ENCODE measurements around the gene FAM151A.
"Not testable (repeated sequence)": the region's sequence is repeated elsewhere in the genome, so short reads cannot be mapped to it uniquely, and the experiment has no call there.

FAM151A gene

GRCh38 chr1:54636461-54637446 lies 13.4 kb upstream of the FAM151A start:
- not testable (repeated sequence) for DNase-seq

DNA sequence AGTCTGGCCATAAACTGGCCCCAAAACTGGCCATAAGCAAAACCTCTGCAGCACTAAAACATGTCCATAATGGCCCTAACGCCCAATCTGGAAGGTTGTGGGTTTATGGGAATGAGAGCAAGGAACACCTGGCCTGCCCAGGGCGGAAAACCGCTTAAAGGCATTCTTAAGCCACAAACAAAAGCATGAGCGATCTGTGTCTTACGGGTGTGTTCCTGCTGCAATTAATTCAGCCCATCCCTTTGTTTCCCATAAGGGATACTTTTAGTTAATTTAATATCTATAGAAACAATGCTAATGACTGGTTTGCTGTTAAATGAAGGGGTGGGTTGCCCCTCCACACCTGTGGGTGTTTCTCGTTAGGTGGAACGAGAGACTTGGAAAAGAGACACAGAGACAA lies 12.5 kb upstream of the FAM151A start:
- DNase-seq = not testable (repeated sequence)

DNA sequence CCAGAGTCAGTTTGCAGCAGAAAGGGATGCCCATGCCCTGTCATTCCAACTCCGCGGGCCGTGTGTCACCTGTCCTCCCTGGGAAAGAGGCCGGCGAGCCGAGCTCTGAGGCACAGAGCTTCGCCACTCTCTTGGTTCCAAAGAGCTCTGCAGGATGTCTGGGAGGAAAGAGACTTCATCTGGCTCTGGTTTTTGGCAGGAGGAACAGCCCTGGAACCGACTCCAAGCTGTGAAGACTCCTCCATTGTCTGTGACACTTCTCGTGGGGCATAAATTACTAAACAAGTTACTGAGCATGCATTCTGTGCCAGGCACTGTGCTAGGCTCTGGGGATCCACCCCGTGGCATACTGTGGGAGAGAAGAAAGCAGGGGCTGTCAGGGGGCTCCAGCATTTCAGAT lies 3.9 kb upstream of the FAM151A start:
- DNase-seq = no peak

DNA sequence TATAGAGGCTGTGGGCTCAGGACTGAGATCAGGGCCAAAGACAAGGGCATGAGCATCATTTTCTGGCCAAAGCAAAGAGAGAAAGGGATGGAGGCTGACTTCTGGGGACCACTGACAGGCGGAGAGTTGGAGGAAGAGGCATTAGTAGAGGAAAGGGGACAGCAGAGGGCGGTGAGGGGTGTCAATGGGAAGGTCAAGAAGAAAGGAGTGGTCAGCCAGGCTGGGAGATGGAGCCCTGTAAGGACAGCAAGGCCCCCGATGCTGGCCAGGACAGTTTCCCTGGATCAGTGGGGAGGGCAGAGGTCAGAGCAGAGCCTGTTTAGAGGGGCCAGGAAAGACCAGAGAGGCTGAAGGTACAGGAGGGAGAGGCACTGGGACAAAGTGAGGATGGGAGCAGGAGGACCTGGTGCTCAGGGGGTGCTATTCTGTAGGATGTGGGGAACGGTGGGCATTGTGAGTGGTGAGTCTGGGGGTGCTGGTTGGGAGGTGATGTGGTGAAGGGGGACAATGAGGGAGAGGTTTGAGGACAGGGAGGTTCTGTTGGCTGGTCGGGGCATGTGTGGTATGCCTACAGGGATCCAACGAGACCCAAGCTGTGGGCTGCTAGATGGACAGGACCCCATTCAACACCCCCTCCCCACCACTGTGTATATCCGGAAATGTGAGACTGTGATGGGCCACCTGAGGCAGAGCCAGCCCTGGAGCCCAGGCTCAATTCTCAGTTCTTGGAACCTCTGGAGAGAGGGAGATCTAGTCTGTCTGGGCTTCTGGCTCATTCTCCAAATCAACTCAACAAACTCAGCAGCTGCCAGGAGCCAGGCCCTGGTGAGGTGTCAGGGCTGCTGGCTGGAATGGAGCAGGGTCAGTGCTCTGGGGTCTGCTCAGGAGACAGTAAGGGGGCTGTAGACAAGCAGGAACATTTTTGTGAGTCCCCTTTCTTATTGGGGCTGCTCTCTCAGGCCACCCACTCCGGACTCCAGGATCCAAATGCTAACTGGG lies 1.4 kb upstream of the FAM151A start:
- no peak for DNase-seq

- no peak for DNase-seq
Measured at GRCh38 chr1:54619749-54620148, 3.6 kb downstream of the FAM151A start.

DNA sequence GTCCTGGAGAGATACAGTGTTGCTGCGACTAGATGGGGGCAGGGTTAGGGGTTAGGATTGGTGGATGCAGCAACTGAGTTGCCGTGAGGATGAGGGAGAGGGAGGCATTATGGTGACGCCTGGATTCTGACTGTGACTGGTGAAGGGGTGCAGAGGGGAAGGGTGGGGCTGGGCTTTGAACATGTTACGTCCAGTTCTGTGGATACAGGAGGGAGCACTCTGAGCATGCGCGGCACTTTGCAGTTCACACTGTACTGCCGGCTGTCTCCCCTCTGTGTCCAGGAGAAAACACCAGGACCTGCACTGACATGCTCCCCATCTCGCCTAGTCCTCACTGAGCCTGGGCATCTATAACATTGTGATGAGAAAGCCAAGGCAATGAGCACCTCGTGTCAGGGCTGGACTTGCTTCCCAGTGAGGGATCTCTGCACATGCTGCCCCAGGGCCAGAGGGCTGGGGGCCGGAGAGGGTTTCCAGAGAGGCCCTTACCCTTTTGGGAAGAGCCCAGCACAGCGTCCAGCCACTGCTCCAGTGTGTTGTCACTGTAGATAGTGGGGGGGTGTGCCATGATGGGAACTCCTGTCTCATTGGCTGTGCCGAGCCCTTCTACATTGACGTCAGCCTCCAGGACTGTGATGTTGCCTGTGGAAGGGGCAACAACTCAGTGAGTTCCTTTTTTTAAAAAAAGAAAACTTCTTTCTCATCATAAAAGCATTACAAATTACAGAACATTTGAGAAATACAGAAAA lies 7.6 kb downstream of the FAM151A start:
- no peak for DNase-seq

DNA sequence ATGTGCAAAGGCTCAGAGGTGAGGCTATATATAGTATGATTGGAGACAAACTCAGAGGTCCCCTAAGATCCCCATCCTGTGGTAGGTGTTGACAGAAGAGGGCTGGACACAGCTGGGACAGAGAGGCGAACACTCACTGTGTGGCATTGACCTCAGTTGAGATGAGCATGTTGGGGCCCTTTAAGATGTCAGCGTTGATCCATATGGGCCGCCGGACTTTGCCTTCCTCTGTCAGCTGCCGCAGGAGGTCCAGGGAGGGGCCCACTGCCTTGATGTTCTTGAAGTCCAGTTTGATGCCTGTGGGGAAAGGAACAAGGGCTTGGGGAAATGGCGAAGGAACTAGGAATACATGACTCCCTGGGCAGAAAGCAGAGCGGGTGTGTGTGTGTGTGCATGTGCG lies 8.8 kb downstream of the FAM151A start:
- no peak for DNase-seq

DNA sequence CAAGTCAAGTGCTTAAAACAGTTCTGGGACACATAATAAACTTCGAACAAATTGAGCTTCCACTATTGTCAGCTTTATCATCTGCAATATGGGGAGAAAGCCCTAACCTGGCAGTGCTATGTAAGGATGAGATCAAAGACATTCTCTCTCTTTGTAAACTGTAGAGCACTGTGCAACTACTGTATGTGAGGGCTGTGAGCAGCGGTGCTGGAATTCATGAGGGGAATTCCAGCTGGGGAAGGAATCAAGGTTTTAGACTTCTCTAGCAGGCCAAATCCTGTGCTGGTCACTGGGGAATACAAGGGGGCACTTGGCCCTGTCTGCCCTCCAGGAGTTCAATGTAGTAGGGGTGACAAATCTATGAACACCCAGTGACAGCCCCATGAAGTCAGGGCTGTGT lies 9.3 kb downstream of the FAM151A start:
- DNase-seq = no peak

DNA sequence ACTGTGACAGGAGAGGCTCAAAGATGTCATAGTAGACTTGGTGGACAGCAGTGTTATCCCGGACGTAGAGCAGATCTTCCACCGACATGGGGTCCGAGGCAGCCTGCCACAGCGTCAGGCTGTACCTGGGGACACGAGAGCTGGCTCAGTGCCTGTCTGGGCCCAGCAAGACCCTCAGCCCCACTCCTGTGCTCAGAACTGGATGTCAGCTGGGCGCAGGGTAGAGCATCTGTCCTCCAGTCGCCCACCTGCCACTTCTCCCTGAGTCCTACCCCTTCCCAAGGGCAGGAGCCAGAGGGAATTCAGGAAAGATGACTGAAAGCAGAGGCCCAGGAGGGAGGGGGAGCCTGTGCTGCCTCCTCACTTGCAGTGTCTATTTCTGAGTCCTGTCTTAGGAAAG lies 11.7 kb downstream of the FAM151A start:
- no peak for DNase-seq

- DNase-seq = no peak
Measured at GRCh38 chr1:54610601-54611580, 12.4 kb downstream of the FAM151A start.

DNA sequence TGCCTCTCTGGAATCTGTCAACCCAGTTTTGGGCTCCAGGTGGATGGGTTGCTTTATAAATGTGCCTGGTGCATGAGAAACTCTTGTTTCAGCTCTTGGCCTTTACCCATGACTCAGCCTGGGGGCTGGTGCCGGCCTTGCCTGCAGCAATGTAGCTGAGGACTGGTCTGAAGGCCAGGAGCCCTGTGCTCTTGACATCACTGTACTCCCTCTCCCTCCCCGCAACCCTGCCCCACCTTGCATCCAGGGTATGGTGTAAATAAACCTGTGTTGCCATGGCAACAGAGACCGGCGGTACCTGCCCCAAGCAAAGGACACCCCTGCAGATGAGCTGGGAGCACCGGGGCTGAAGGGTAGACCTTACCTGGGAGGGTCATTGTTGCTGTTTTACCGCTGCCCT lies 13.3 kb downstream of the FAM151A start:
- DNase-seq = peak in 1 of 3 experiments; percentile 8

- no peak for DNase-seq
Measured at GRCh38 chr1:54609301-54609921, 13.9 kb downstream of the FAM151A start.

DNA sequence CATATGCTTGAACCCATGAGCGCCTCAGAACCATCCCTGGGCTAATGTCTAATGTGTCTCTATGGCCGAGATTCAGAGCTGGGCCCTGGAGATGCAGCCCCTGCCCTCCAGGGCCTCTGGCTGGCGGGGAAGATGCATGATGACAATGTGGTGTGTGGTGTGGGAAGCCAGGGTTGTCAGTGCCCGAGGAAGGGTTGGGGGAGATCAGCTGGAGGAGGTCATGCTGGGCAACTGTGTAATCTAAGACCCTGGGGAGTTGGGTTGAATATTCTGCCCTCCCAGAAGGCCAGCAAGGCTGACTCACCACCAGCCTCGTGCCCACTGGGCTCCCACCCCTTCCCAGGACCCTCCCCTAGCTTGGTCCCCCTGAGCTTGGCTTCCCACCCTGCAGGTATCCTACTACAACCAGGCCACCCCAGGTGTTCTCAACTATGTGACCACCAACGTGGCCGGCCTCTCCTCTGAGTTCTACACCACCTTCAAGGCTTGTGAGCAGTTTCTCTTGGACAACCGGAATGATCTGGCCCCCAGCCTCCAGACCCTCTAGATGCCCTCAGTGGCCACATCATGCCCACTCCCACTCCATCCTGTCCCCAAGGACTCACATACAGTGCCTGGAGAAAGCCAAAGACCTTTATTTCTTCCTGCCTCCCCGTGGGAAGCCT lies 14.6 kb downstream of the FAM151A start:
- DNase-seq = no peak

GRCh38 chr1:54607821-54608565 lies 15.3 kb downstream of the FAM151A start:
- DNase-seq = no peak

DNA sequence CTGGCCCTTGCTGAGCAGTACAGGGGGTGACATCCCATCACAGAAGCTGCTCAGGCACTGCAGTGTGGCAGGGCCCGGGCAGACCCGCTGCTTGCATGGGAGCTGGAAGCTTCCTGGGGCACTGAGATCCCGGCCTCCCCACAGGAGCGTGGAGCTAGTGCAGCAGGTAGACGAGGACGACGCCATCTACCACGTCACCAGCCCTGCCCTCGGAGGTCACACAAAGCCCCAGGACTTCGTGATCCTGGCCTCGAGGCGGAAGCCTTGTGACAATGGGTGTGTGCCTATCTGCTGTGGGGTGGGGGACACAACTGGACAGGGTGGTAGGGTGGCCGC lies 16.4 kb downstream of the FAM151A start:
- DNase-seq = no peak

DNA sequence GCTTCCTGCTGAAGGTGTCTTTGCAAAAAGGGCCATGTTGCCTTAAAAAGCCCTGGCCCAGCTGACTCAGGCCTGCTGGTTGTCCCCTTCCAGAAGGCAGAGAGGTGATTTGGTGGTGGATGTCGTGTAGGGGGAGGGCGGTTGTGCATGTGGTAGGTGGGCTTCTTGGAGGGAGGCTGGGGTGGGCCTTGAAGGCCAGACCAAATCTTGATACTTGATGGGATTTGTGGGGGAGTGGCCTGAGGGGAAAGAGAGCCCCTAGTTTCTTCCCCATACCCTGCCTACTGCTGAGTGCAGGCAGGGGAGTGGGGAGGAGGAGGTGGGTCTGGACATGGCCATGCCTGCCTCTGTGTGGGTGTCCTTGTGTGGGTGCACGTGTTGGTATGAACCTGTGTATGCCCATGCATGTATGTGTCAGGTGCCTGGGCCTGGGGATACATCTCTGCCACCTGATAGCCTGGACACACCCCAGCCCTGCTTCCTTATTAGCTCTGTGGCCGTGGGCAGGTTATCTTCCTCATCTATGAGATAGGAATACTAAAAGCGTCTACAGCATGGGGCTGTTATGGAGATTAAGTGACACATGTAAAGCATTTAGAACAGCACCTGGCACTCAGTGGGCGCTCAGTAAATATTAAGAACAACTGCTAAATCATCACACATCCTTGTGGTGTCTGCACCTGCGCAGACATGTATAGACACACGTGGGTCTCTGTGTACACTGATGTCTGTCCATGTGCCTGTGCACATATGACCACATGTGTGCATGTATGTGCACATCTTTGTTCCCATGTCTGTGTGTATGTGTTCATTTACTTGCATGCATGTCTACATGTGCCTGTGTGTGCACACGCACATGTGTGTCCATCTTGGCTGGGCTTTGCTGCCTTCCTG lies 17.0 kb downstream of the FAM151A start:
- DNase-seq = peak in 2 of 3 experiments; percentile 42 to 77

DNA sequence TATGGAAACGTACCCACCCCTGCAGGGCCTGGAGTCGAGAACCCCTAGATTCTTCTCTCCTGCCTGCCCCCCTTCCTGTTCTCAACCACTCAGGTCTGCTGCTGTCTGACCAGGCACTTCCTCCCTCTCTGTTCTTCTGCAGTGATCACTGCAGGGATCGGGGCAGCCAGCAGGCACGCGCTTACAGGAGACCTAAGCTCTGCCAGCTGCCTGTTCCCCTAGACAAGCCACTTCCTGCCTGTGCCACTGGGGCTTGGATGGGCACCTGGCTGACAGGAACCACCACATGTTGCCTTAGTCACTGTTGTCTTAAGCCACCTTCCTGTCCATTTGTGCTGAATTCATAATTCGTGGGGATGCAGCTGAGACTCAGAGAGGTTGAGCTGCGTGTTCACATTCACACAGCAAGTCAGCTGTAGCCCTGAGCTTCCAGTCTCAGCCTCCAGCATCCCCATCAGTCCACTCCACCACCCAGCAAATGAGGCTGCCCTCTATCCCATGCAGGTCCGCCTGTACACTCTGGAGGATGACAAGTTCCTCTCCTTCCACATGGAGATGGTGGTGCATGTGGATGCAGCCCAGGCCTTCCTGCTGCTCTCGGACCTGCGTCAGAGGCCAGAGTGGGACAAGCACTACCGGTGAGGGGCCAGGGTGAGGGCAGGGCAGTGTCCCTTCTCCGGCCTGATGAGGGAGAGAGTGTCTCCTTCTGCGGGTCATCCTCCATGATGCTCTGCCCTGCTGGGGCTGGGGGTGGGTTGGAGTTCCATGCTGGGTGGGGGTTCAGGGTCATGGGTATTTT lies 18.6 kb downstream of the FAM151A start:
- peak in 1 of 3 experiments; percentile 51 for DNase-seq

DNA sequence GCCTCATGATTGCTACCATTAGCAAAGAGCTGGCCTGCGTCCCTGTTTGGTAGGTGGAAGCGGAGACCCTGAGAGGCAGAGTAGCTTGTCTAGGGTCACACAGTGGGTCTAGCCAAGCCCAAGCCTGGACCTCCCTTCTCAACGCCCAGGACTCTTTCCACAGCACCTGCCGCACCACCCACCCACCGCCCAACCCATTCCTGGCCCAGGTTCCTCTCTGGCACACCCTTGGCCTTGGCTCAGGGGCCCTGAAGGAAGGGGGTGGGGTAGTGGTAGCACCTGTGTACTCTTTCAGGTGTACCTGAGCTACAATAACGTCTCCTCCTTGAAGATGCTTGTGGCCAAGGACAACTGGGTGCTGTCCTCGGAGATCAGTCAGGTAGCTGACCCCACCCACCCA lies 19.3 kb downstream of the FAM151A start:
- no peak for DNase-seq
